ENCODE results near the gene SLC9B2. TPM values are rescaled to one million over a fixed set of nuclear protein-coding genes. Genes with fewer than 3 reads are reported as not detected.

SLC9B2 gene
- total and polyA plus RNA-seq, 10 of the 15 experiments (the other 5 are each of a cell fraction or from before 2014, with no cell fraction given) = 8.9 to 32.5 (median 25.3) TPM

- TF ChIP-seq RB1 (IDR thresholded peaks at IDR 0.05; ENCODE audit: borderline replicate concordance) (peak; percentile 84; the same call in 1 of the 2 replicates), POU2F2 (IDR thresholded peaks at IDR 0.05; ENCODE audit: borderline replicate concordance, low read depth, low read length) (peak; percentile 75; the same call in 2 of the 3 replicates), GABPA (IDR thresholded peaks at IDR 0.05; ENCODE audit: low read depth) (no peak), ATF2 (IDR thresholded peaks at IDR 0.05; ENCODE audit: low read length) (peak; percentile 44; the same call in 1 of the 2 replicates), SMAD1 (IDR thresholded peaks at IDR 0.05; ENCODE audit: low read depth, partially characterized antibody) (peak; percentile 52), CEBPB (IDR thresholded peaks at IDR 0.05; ENCODE audit: borderline replicate concordance in 1 of 2, low read depth in 2 of 2, low read length in 2 of 2) (peak in 1 of 2 experiments; percentile 83; a peak in 2 of 4 replicates), ATF7 (IDR thresholded peaks at IDR 0.05; ENCODE audit: low read depth) (peak; percentile 66; the same call in 1 of the 2 replicates), RELA (IDR thresholded peaks at IDR 0.05; ENCODE audit: borderline replicate concordance, partially characterized antibody) (peak; percentile 25), TCF3 (IDR thresholded peaks at IDR 0.05; ENCODE audit: borderline replicate concordance, insufficient read depth, low read depth, low read length) (peak; percentile 82; the same call in 1 of the 2 replicates), YY1 (IDR thresholded peaks at IDR 0.05; ENCODE audit: low read depth, low read length) (peak; percentile 40; the same call in 1 of the 2 replicates), JUNB (IDR thresholded peaks at IDR 0.05) (no peak), WRNIP1 (IDR thresholded peaks at IDR 0.05; ENCODE audit: borderline replicate concordance, low read depth, low read length) (0 out of 2 replicates have a peak, but pooled peaks have one; percentile 57), RCOR1 (conservative IDR thresholded peaks at IDR 0.05; ENCODE audit: low read depth, low read length) (no peak), EGR1 (IDR thresholded peaks at IDR 0.05; ENCODE audit: borderline replicate concordance in 1 of 2, low read depth in 2 of 2, low read length in 2 of 2) (peak in 1 of 2 experiments; percentile 48; a peak in 1 of 3 replicates), NR2F1 (conservative IDR thresholded peaks at IDR 0.05) (peak; percentile 29; the same call in 1 of the 2 replicates), ZBED1 (IDR thresholded peaks at IDR 0.05; ENCODE audit: borderline replicate concordance) (no peak)
- TF ChIP-seq, protein P1, sequence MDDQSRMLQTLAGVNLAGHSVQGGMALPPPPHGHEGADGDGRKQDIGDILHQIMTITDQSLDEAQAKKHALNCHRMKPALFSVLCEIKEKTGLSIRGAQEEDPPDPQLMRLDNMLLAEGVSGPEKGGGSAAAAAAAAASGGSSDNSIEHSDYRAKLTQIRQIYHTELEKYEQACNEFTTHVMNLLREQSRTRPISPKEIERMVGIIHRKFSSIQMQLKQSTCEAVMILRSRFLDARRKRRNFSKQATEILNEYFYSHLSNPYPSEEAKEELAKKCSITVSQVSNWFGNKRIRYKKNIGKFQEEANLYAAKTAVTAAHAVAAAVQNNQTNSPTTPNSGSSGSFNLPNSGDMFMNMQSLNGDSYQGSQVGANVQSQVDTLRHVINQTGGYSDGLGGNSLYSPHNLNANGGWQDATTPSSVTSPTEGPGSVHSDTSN (IDR thresholded peaks at IDR 0.05; ENCODE audit: insufficient replicate concordance, low read depth, low read length) = peak; percentile 33
- TF ChIP-seq, protein P2, sequence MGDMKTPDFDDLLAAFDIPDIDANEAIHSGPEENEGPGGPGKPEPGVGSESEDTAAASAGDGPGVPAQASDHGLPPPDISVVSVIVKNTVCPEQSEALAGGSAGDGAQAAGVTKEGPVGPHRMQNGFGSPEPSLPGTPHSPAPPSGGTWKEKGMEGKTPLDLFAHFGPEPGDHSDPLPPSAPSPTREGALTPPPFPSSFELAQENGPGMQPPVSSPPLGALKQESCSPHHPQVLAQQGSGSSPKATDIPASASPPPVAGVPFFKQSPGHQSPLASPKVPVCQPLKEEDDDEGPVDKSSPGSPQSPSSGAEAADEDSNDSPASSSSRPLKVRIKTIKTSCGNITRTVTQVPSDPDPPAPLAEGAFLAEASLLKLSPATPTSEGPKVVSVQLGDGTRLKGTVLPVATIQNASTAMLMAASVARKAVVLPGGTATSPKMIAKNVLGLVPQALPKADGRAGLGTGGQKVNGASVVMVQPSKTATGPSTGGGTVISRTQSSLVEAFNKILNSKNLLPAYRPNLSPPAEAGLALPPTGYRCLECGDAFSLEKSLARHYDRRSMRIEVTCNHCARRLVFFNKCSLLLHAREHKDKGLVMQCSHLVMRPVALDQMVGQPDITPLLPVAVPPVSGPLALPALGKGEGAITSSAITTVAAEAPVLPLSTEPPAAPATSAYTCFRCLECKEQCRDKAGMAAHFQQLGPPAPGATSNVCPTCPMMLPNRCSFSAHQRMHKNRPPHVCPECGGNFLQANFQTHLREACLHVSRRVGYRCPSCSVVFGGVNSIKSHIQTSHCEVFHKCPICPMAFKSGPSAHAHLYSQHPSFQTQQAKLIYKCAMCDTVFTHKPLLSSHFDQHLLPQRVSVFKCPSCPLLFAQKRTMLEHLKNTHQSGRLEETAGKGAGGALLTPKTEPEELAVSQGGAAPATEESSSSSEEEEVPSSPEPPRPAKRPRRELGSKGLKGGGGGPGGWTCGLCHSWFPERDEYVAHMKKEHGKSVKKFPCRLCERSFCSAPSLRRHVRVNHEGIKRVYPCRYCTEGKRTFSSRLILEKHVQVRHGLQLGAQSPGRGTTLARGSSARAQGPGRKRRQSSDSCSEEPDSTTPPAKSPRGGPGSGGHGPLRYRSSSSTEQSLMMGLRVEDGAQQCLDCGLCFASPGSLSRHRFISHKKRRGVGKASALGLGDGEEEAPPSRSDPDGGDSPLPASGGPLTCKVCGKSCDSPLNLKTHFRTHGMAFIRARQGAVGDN (IDR thresholded peaks at IDR 0.05) = peak; percentile 85
- TF ChIP-seq, protein P3, sequence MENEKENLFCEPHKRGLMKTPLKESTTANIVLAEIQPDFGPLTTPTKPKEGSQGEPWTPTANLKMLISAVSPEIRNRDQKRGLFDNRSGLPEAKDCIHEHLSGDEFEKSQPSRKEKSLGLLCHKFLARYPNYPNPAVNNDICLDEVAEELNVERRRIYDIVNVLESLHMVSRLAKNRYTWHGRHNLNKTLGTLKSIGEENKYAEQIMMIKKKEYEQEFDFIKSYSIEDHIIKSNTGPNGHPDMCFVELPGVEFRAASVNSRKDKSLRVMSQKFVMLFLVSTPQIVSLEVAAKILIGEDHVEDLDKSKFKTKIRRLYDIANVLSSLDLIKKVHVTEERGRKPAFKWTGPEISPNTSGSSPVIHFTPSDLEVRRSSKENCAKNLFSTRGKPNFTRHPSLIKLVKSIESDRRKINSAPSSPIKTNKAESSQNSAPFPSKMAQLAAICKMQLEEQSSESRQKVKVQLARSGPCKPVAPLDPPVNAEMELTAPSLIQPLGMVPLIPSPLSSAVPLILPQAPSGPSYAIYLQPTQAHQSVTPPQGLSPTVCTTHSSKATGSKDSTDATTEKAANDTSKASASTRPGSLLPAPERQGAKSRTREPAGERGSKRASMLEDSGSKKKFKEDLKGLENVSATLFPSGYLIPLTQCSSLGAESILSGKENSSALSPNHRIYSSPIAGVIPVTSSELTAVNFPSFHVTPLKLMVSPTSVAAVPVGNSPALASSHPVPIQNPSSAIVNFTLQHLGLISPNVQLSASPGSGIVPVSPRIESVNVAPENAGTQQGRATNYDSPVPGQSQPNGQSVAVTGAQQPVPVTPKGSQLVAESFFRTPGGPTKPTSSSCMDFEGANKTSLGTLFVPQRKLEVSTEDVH (IDR thresholded peaks at IDR 0.05; ENCODE audit: low read depth, partially characterized antibody) = no peak
Observed at GRCh38 chr4:103019308-103020124, 57.0 kb downstream of the SLC9B2 start, which contains the start of gene SLC9B1 (continued).
